ENCODE measurements around the gene KCNIP4. TPM values are rescaled to one million over a fixed set of nuclear protein-coding genes. Genes with fewer than 3 reads are reported as not detected.

Gene KCNIP4
- total RNA-seq, 4 donors from 2014 or later: 2.5 TPM; not detected in 2

DNA sequence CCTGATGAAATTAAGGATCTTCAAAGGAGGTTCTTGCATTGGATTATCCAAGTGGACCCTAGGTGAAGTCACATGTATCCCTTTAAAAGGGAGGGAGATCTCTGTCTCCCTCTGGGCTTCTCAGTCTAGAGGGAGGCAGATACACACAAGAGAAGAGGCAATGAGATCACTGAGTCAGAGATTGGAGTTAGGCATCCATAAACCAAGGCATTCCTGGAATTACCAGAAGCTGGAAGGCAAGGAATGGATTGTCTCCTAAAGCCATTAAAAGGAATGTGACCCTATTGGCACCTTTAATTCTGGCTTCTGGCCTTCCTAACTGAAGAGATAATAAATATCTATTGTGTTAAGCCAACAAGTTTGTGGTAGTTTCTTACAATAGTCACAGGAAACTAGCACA lies 865.2 kb downstream of the KCNIP4 start:
- Histone ChIP-seq H3K36me3 (no peaks in the 10 kb centered on the region), H3K27me3 (no peaks in the 10 kb centered on the region), H3K27ac (no peak overlapping the region), H3K4me1 (no peaks in the 10 kb centered on the region), H3K9me3 (no peaks in the 10 kb centered on the region), H3K4me3 (no peak overlapping the region)
- no peak for DNase-seq
- TF ChIP-seq POLR2AphosphoS5 (IDR thresholded peaks at IDR 0.05): no peak
- no peak for TF ChIP-seq POLR2A (IDR thresholded peaks at IDR 0.05)
- TF ChIP-seq EP300 (IDR thresholded peaks at IDR 0.05; ENCODE audit: low read depth): no peak
- TF ChIP-seq, protein P1, sequence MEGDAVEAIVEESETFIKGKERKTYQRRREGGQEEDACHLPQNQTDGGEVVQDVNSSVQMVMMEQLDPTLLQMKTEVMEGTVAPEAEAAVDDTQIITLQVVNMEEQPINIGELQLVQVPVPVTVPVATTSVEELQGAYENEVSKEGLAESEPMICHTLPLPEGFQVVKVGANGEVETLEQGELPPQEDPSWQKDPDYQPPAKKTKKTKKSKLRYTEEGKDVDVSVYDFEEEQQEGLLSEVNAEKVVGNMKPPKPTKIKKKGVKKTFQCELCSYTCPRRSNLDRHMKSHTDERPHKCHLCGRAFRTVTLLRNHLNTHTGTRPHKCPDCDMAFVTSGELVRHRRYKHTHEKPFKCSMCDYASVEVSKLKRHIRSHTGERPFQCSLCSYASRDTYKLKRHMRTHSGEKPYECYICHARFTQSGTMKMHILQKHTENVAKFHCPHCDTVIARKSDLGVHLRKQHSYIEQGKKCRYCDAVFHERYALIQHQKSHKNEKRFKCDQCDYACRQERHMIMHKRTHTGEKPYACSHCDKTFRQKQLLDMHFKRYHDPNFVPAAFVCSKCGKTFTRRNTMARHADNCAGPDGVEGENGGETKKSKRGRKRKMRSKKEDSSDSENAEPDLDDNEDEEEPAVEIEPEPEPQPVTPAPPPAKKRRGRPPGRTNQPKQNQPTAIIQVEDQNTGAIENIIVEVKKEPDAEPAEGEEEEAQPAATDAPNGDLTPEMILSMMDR (IDR thresholded peaks at IDR 0.05): no peak
- in situ Hi-C loops (cut with MboI; ENCODE audit: low pct_ligation_motif_present in 1 of 4, low pct_unique_long_range_greater_than_20kb in 1 of 4, low sequenced_read_pairs in 3 of 4) (no loop called here), intact Hi-C loops (cut with DNase I; ENCODE audit: low total_unique reads) (no loop called here)

DNA sequence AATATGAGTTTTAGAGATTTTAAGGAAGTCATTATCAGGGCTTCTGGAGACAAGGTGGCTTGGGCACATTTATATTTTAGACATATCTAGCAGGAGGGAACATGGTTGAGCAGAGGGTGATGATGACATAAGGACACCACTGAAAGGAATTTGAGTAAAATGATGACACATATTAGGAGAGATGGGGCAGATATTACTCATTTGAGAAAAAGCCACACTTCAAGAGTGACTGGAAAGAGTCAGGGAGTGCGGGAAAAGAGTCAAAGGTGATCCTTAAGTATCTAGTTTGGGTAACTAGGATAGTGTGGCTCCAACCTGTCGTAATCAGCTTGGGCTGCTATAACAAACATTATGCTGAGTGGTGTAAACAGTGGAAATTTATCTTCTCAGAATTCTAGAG lies 870.6 kb downstream of the KCNIP4 start:
- no peaks in the 10 kb centered on the region for H3K4me1 ChIP-seq
- TF ChIP-seq POLR2AphosphoS5 (IDR thresholded peaks at IDR 0.05) (no peak), POLR2A (IDR thresholded peaks at IDR 0.05) (no peak), EP300 (IDR thresholded peaks at IDR 0.05; ENCODE audit: low read depth) (no peak)
- TF ChIP-seq, protein P1 (IDR thresholded peaks at IDR 0.05): no peak
- H3K9me3 ChIP-seq: no peaks in the 10 kb centered on the region
- no peaks in the 10 kb centered on the region for H3K27me3 ChIP-seq
- WGBS, 2 donors (ENCODE audit: low coverage in 1 of 2): 70 to 75% methylated on average over 2 of the region's 2 CpGs
- in situ Hi-C loops (cut with MboI; ENCODE audit: low pct_ligation_motif_present in 1 of 4, low pct_unique_long_range_greater_than_20kb in 1 of 4, low sequenced_read_pairs in 3 of 4): no loop called here
- no peak for DNase-seq
- H3K4me3 ChIP-seq: no peak overlapping the region
- no peaks in the 10 kb centered on the region for H3K36me3 ChIP-seq
- H3K27ac ChIP-seq: no peak overlapping the region
- intact Hi-C loops (cut with DNase I; ENCODE audit: low total_unique reads): no loop called here

DNA sequence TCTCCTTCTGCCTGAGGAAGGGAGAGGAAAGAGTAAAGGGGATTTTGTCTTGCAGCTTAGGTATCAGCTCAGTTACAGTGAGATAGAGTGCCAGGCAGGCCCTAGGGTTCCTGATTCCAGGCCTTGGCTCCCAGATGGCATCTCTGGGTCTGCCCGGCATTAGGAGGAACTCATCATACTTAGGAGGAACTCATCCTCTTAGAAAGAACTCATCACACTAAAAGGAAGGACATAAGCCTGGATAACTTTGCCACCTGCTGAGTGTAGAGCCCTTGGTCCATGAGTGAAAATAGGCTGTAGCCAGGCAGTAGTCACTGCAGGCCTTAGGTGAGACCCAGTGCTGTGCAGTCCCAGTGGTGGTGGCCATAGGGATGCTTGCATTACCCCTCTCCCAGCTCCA lies 881.2 kb downstream of the KCNIP4 start:
- no peaks in the 10 kb centered on the region for H3K27me3 ChIP-seq
- H3K36me3 ChIP-seq: no peaks in the 10 kb centered on the region
- TF ChIP-seq EP300 (IDR thresholded peaks at IDR 0.05; ENCODE audit: low read depth) (no peak), POLR2A (IDR thresholded peaks at IDR 0.05) (no peak), POLR2AphosphoS5 (IDR thresholded peaks at IDR 0.05) (no peak)
- TF ChIP-seq, protein P1 (IDR thresholded peaks at IDR 0.05): no peak
- intact Hi-C loops (cut with DNase I; ENCODE audit: low total_unique reads): no loop called here
- 92% methylated on average over 1 of the region's 1 CpG; no CpG with 5 or more reads in 1 of the 2 donors for WGBS, 2 donors (ENCODE audit: low coverage in 1 of 2)
- no peak overlapping the region for H3K27ac ChIP-seq
- DNase-seq: no peak
- no peaks in the 10 kb centered on the region for H3K9me3 ChIP-seq
- in situ Hi-C loops (cut with MboI; ENCODE audit: low pct_ligation_motif_present in 1 of 4, low pct_unique_long_range_greater_than_20kb in 1 of 4, low sequenced_read_pairs in 3 of 4): no loop called here
- no peak overlapping the region for H3K4me3 ChIP-seq
- H3K4me1 ChIP-seq: no peaks in the 10 kb centered on the region

DNA sequence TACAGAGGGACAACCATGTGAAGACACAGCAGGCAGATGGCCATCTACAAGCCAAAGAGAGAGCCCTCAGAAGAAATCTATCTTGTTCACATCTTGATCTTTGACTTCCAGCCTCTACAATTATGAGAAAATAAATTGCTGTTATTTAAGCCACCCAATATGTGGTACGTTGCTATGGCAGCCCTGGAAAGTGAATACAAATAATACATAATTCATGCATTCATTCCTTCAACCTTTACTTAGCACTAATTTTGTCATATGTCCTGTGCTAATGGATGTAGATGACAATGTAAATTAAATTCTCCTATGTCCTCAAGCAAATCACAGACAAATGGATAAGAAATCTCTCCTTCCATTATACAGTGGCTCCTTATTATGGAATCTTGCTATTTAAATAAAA lies 886.7 kb downstream of the KCNIP4 start:
- Histone ChIP-seq H3K36me3 (no peaks in the 10 kb centered on the region), H3K9me3 (no peaks in the 10 kb centered on the region), H3K27me3 (no peaks in the 10 kb centered on the region), H3K27ac (no peak overlapping the region), H3K4me3 (no peak overlapping the region), H3K4me1 (no peaks in the 10 kb centered on the region)
- TF ChIP-seq, protein P1 (IDR thresholded peaks at IDR 0.05): no peak
- TF ChIP-seq POLR2A (IDR thresholded peaks at IDR 0.05) (no peak), POLR2AphosphoS5 (IDR thresholded peaks at IDR 0.05) (no peak), EP300 (IDR thresholded peaks at IDR 0.05; ENCODE audit: low read depth) (no peak)
- DNase-seq: no peak
- in situ Hi-C loops (cut with MboI; ENCODE audit: low pct_ligation_motif_present in 1 of 4, low pct_unique_long_range_greater_than_20kb in 1 of 4, low sequenced_read_pairs in 3 of 4) (no loop called here), intact Hi-C loops (cut with DNase I; ENCODE audit: low total_unique reads) (no loop called here)
- WGBS, 2 donors (ENCODE audit: low coverage in 1 of 2): 64 to 81% methylated on average over 1 of the region's 1 CpG

Measured in transverse colon (tissue), 4 donors.